GM23338 (cell line): ENCODE data around the gene PITPNC1. TPM values are rescaled to one million over a fixed set of nuclear protein-coding genes. Genes with fewer than 3 reads are reported as not detected.

Experiments used
- ATAC-seq: fragments of 200-7000 bp; cut with Tn5 transposase; 3 replicates; pipeline ENCODE4 v1.9.1; 2020
- DNase-seq: peaks from one replicate; pipeline ENCODE4 v3.0.0-alpha.2; 2015; ENCODE audit warnings: low spot score
- H2AFZ ChIP-seq: fragments of 200-600 bp; sonication (generic); 2 replicates; pipeline ENCODE4 v1.8.0; 2016; ENCODE audit warnings: antibody characterized with exemption, mild to moderate bottlenecking, moderate library complexity
- H3F3A ChIP-seq: fragments of 200-600 bp; sonication (generic); replicated peaks from 2 replicates; pipeline ENCODE4 v1.8.0; 2017; ENCODE audit warnings: antibody characterized with exemption, mixed run types, low read depth
- H3K27ac ChIP-seq: fragments of 200-600 bp; sonication (generic); 2 replicates; pipeline ENCODE4 v1.6.1; 2016; ENCODE audit warnings: low read depth
- H3K27me3 ChIP-seq: fragments of 200-600 bp; sonication (generic); 2 replicates; pipeline ENCODE4 v1.8.0; 2016; ENCODE audit warnings: mild to moderate bottlenecking, mixed run types, moderate library complexity; ENCODE audit not compliant: insufficient read depth
- H3K36me3 ChIP-seq: fragments of 200-600 bp; sonication (generic); 2 replicates; pipeline ENCODE4 v1.8.0; 2016; ENCODE audit warnings: mild to moderate bottlenecking; ENCODE audit not compliant: insufficient read depth
- H3K4me1 ChIP-seq: fragments of 200-600 bp; sonication (generic); 2 replicates; pipeline ENCODE4 v1.8.0; 2016; ENCODE audit warnings: mild to moderate bottlenecking, moderate library complexity; ENCODE audit not compliant: insufficient read depth
- H3K4me2 ChIP-seq: fragments of 200-600 bp; sonication (generic); 2 replicates; pipeline ENCODE4 v1.7.1; 2017; ENCODE audit warnings: mixed run types
- H3K4me3 ChIP-seq: fragments of 200-600 bp; sonication (generic); 2 replicates; pipeline ENCODE4 v1.6.1; 2016; ENCODE audit warnings: mixed run types
- H3K79me2 ChIP-seq: fragments of 200-600 bp; sonication (generic); replicated peaks from 2 replicates; pipeline ENCODE4 v1.8.0; 2017; ENCODE audit warnings: mild to moderate bottlenecking; ENCODE audit not compliant: insufficient read depth
- H3K9me2 ChIP-seq: fragments of 200-600 bp; sonication (generic); 2 replicates; pipeline ENCODE4 v1.8.0; 2017; ENCODE audit not compliant: insufficient read depth
- H4K20me1 ChIP-seq: fragments of 200-600 bp; sonication (generic); replicated peaks from 2 replicates; pipeline ENCODE4 v1.8.0; 2017; ENCODE audit warnings: mild to moderate bottlenecking; ENCODE audit not compliant: insufficient read depth
- H3K27ac Mint-ChIP-seq: 2 replicates; pipeline ENCODE4 v1.8.0; 2020; ENCODE audit warnings: inconsistent platforms, mild to moderate bottlenecking, moderate library complexity, mixed read lengths
- H3K27me3 Mint-ChIP-seq: 3 replicates; pipeline ENCODE4 v1.8.0; 2022; ENCODE audit warnings: low read depth, mild to moderate bottlenecking, moderate library complexity, mixed read lengths, inconsistent platforms; ENCODE audit not compliant: insufficient read depth, poor library complexity
- H3K36me3 Mint-ChIP-seq: 3 replicates; pipeline ENCODE4 v1.8.0; 2021; ENCODE audit warnings: low read depth, mild to moderate bottlenecking, inconsistent platforms, moderate library complexity, mixed read lengths
- H3K4me1 Mint-ChIP-seq: 3 replicates; pipeline ENCODE4 v1.8.0; 2020; ENCODE audit warnings: mild to moderate bottlenecking, inconsistent platforms, mixed read lengths
- H3K4me3 Mint-ChIP-seq: 3 replicates; pipeline ENCODE4 v1.8.0; 2021; ENCODE audit warnings: moderate library complexity, mild to moderate bottlenecking, inconsistent platforms, mixed read lengths
- H3K9me3 Mint-ChIP-seq: 3 replicates; pipeline ENCODE4 v1.8.0; 2020; ENCODE audit warnings: moderate library complexity, mild to moderate bottlenecking, inconsistent platforms, mixed read lengths
- CREB1 ChIP-seq: fragments of 250-450 bp; sonication (Bioruptor Pico); IDR thresholded peaks from 2 replicates; pipeline ENCODE4 v1.5.0; 2020; ENCODE audit warnings: low read depth, mild to moderate bottlenecking, moderate library complexity
- CTCF ChIP-seq, 2 experiments: fragments of 200-600 bp in 1 of 2; sonication (generic) in 1 of 2; conservative IDR thresholded peaks; 2 replicates each; pipeline versions ENCODE4 v1.5.1 to v1.6.1; 2016 to 2017; ENCODE audit warnings: antibody characterized with exemption in 2 of 2, low read depth in 2 of 2, mild to moderate bottlenecking in 2 of 2, moderate library complexity in 1 of 2
- ETS1 ChIP-seq: IDR thresholded peaks from 2 replicates; pipeline ENCODE4 v1.6.1; 2016; ENCODE audit warnings: antibody characterized with exemption
- EZH2 ChIP-seq: fragments of 200-600 bp; sonication (generic); IDR thresholded peaks from one replicate; pipeline ENCODE4 v1.8.0; 2017; ENCODE audit warnings: antibody characterized with exemption, mild to moderate bottlenecking, low read depth; ENCODE audit not compliant: unreplicated experiment
- EZH2phosphoT487 ChIP-seq: fragments of 200-600 bp; sonication (generic); IDR thresholded peaks from one replicate; pipeline ENCODE4 v1.8.1; 2018; ENCODE audit warnings: antibody characterized with exemption; ENCODE audit not compliant: unreplicated experiment
- JUNB ChIP-seq: IDR thresholded peaks from one replicate; pipeline ENCODE4 v1.6.1; 2016; ENCODE audit warnings: antibody characterized with exemption; ENCODE audit not compliant: unreplicated experiment
- NANOG ChIP-seq: IDR thresholded peaks from 2 replicates; pipeline ENCODE4 v1.6.1; 2016; ENCODE audit warnings: antibody characterized with exemption, borderline replicate concordance
- POLR2AphosphoS5 ChIP-seq: IDR thresholded peaks from 2 replicates; pipeline ENCODE4 v1.6.1; 2016; ENCODE audit warnings: antibody characterized with exemption, low read depth
- REST ChIP-seq: IDR thresholded peaks from one replicate; pipeline ENCODE4 v1.6.1; 2018; ENCODE audit warnings: antibody characterized with exemption; ENCODE audit not compliant: unreplicated experiment
- STAT1 ChIP-seq: IDR thresholded peaks from one replicate; pipeline ENCODE4 v1.6.1; 2016; ENCODE audit warnings: antibody characterized with exemption; ENCODE audit not compliant: unreplicated experiment
- ZNF114 ChIP-seq: fragments of 250-450 bp; sonication (Bioruptor Pico); IDR thresholded peaks from 2 replicates; pipeline ENCODE4 v1.5.0; 2020; ENCODE audit warnings: mild to moderate bottlenecking, moderate library complexity
- ZNF331 ChIP-seq: fragments of 250-450 bp; sonication (Bioruptor Pico); IDR thresholded peaks from 2 replicates; pipeline ENCODE4 v1.5.0; 2020; ENCODE audit warnings: low read depth, mild to moderate bottlenecking, moderate library complexity
- ZNF462 ChIP-seq: fragments of 250-450 bp; sonication (Bioruptor Pico); IDR thresholded peaks from 2 replicates; pipeline ENCODE4 v1.5.0; 2020; ENCODE audit warnings: mild to moderate bottlenecking, moderate library complexity
- polyA plus RNA-seq: library from polyadenylated mRNA; unstranded; fragments of >200 nt; fragmentation: Nextera tagmentation; extraction: Ambion mirVana; gene quantifications from 2 replicates; pipeline ENCODE4 v1.2.1, GENCODE V29; 2016
- total RNA-seq: library from RNA; depleted of rRNA; stranded (reverse); fragments of >200 nt; shearing (Covaris generic); gene quantifications from 2 replicates; pipeline ENCODE4 v1.2.3, GENCODE V29; 2014

The PITPNC1 gene
- total and polyA plus RNA-seq, 2 experiments from 2014 or later: 23.0 to 32.6 TPM

GRCh38 chr17:67717624-67718324 lies 340.7 kb downstream of the PITPNC1 start, which contains the start of gene NOL11:
TSS of gene NOL11 (plus strand) at chr17:67717936. CDS start at chr17:67717948, 12 bp downstream.
- peaks cover 33% of the 10 kb centered on the region for H3K79me2 ChIP-seq
- H3F3A ChIP-seq: peaks cover 13% of the 10 kb centered on the region; the same call in 1 of the 2 replicates
- peak within 1 kb of the TSS; percentile 96 for H3K4me3 ChIP-seq
- no peaks in the 10 kb centered on the region for H3K9me2 ChIP-seq
- Mint-ChIP-seq H3K36me3 (peaks cover 37% of the 10 kb centered on the region), H3K27ac (peak within 1 kb of the TSS; percentile 99), H3K9me3 (peaks cover 7% of the 10 kb centered on the region; the same call in 2 of the 3 replicates), H3K27me3 (peaks cover 6% of the 10 kb centered on the region), H3K4me3 (peak within 1 kb of the TSS; percentile 98), H3K4me1 (peaks cover 8% of the 10 kb centered on the region)
- peak within 1 kb of the TSS; percentile 96 for H3K27ac ChIP-seq
- peak within 1 kb of the TSS; percentile 95 for H3K4me2 ChIP-seq
- peak; percentile 98 for ATAC-seq
- H3K36me3 ChIP-seq: peaks cover 32% of the 10 kb centered on the region
- DNase-seq: peak; percentile 99
- H3K4me1 ChIP-seq: peaks cover 17% of the 10 kb centered on the region
- H3K27me3 ChIP-seq: no peaks in the 10 kb centered on the region
- TF ChIP-seq CTCF (conservative IDR thresholded peaks at IDR 0.05; ENCODE audit: low read depth in 2 of 2) (peak; percentile 71 to 97), CREB1 (CRISPR knock-in tag) (peak; percentile 73), EZH2phosphoT487 (no peak), ETS1 (peak; percentile 71; the same call in 1 of the 2 replicates), ZNF331 (CRISPR knock-in tag) (no peak), REST (no peak), ZNF462 (no peak), NANOG (no peak), JUNB (no peak), EZH2 (no peak), POLR2AphosphoS5 (peak; percentile 92), STAT1 (no peak), ZNF114 (no peak)
- peak within 1 kb of the TSS; percentile 72; the same call in 1 of the 2 replicates for H2AFZ ChIP-seq
- peaks cover 3% of the 10 kb centered on the region; the same call in 1 of the 2 replicates for H4K20me1 ChIP-seq
